ENCODE results near the gene HLA-DMB.
A peak's percentile ranks its signal among the peaks of the same experiment; 100 is the strongest.

The HLA-DMB gene

GRCh38 chr6:32971581-32972352 lies 30.9 kb upstream of the HLA-DMB start:
- peak; percentile 100 for DNase-seq (ENCODE audit: low read depth)

- no peak for DNase-seq (ENCODE audit: low read depth)
Measured at GRCh38 chr6:32971242-32971580, 30.4 kb upstream of the HLA-DMB start.

- DNase-seq (ENCODE audit: low read depth): no peak
Measured at GRCh38 chr6:32970413-32971241, 29.8 kb upstream of the HLA-DMB start.

GRCh38 chr6:32969685-32970412 lies 29.0 kb upstream of the HLA-DMB start:
- no peak for DNase-seq (ENCODE audit: low read depth)

GRCh38 chr6:32968867-32969684 lies 28.2 kb upstream of the HLA-DMB start:
- no peak for DNase-seq (ENCODE audit: low read depth)

- DNase-seq (ENCODE audit: low read depth): peak; percentile 95
Measured at GRCh38 chr6:32968093-32968866, 27.5 kb upstream of the HLA-DMB start, which contains the start of gene BRD2. Gene BRD2 (plus strand): TSS chr6:32968594. CDS start chr6:32972899, 4,305 bp downstream.

GRCh38 chr6:32967151-32968091 lies 26.6 kb upstream of the HLA-DMB start:
- DNase-seq (ENCODE audit: low read depth): no peak

GRCh38 chr6:32964776-32965175 lies 23.9 kb upstream of the HLA-DMB start:
- no peak for DNase-seq (ENCODE audit: low read depth)

GRCh38 chr6:32963866-32964265 lies 23.0 kb upstream of the HLA-DMB start:
- no peak for DNase-seq (ENCODE audit: low read depth)

GRCh38 chr6:32962213-32962826 lies 21.5 kb upstream of the HLA-DMB start:
- DNase-seq (ENCODE audit: low read depth): no peak

GRCh38 chr6:32960563-32960962 lies 19.7 kb upstream of the HLA-DMB start:
- DNase-seq (ENCODE audit: low read depth): no peak

- DNase-seq (ENCODE audit: low read depth): no peak
Measured at GRCh38 chr6:32956176-32956575, 15.3 kb upstream of the HLA-DMB start.

- DNase-seq (ENCODE audit: low read depth): no peak
Measured at GRCh38 chr6:32954986-32955802, 14.4 kb upstream of the HLA-DMB start.

- no peak for DNase-seq (ENCODE audit: low read depth)
Measured at GRCh38 chr6:32954267-32954666, 13.4 kb upstream of the HLA-DMB start.

- no peak for DNase-seq (ENCODE audit: low read depth)
Measured at GRCh38 chr6:32953775-32954174, 12.9 kb upstream of the HLA-DMB start.

GRCh38 chr6:32952817-32953739 lies 12.2 kb upstream of the HLA-DMB start, which contains the start of gene HLA-DMA:
Gene HLA-DMA (minus strand): TSS chr6:32953097. CDS start chr6:32953036, 61 bp downstream.
- DNase-seq (ENCODE audit: low read depth): no peak

- no peak for DNase-seq (ENCODE audit: low read depth)
Measured at GRCh38 chr6:32950449-32950848, 9.6 kb upstream of the HLA-DMB start.
